Measurements from ENCODE around the gene CUEDC2.

Gene CUEDC2

DNA sequence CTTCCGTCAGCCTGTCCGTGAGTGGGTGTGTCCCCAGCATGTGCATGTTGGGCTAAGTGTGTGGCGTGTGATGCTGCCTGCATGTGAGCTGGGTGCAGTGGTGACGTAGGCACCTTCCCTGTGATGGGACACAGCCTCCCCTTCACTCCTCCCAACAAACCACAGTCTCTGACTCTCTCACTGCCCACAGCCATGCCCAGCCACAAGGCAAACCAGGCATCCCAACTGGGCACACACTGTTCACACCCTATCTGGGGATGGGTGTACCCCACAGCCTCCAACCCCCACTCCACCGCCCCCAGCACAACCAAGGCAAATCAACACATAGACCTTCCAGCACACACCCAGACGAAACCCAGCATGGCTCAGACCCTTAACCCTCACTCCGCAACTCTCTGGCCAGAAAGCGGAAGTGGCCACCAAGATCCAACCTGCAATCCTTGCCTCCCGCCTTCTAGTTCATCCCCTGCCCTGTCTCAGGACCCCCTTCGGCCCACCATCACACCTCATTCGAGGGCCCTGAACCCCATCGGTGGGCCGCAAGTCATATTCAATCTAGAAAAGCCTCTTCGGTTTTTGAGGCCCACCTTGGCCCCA lies 24.1 kb downstream of the CUEDC2 start:
- POLR2A ChIA-PET: no interaction called here
- DNase-seq (ENCODE audit: extremely low spot score): no peak
- CTCF ChIA-PET: no interaction called here
- no peak for TF ChIP-seq TARDBP (IDR thresholded peaks at IDR 0.05)
- no peak for TF ChIP-seq HDGF (IDR thresholded peaks at IDR 0.05; ENCODE audit: borderline replicate concordance)
- TF ChIP-seq FOXK2 (IDR thresholded peaks at IDR 0.05): no peak
- no peak for TF ChIP-seq SP1 (IDR thresholded peaks at IDR 0.05)
- no peak for TF ChIP-seq FOXA1 (IDR thresholded peaks at IDR 0.05)
- no peak for TF ChIP-seq ZNF384 (IDR thresholded peaks at IDR 0.05)
- no peak for TF ChIP-seq NFRKB (IDR thresholded peaks at IDR 0.05)
- TF ChIP-seq LEF1 (IDR thresholded peaks at IDR 0.05; ENCODE audit: borderline replicate concordance): no peak
- TF ChIP-seq, protein P1, sequence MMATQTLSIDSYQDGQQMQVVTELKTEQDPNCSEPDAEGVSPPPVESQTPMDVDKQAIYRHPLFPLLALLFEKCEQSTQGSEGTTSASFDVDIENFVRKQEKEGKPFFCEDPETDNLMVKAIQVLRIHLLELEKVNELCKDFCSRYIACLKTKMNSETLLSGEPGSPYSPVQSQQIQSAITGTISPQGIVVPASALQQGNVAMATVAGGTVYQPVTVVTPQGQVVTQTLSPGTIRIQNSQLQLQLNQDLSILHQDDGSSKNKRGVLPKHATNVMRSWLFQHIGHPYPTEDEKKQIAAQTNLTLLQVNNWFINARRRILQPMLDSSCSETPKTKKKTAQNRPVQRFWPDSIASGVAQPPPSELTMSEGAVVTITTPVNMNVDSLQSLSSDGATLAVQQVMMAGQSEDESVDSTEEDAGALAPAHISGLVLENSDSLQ (IDR thresholded peaks at IDR 0.05): no peak
- no peak for TF ChIP-seq ARNT (IDR thresholded peaks at IDR 0.05)
- no peak for TF ChIP-seq ELF4 (IDR thresholded peaks at IDR 0.05)
- no peak for TF ChIP-seq FOXM1 (IDR thresholded peaks at IDR 0.05; ENCODE audit: borderline replicate concordance)
- TF ChIP-seq SUZ12 (IDR thresholded peaks at IDR 0.05): no peak
- no peak for TF ChIP-seq L3MBTL2 (conservative IDR thresholded peaks at IDR 0.05)

GRCh38 chr10:102407425-102408130 lies 24.8 kb downstream of the CUEDC2 start:
- DNase-seq (ENCODE audit: extremely low spot score): no peak
- ChIA-PET POLR2A (no interaction called here), CTCF (no interaction called here)
- TF ChIP-seq FOXA1 (IDR thresholded peaks at IDR 0.05): no peak

- DNase-seq (ENCODE audit: extremely low spot score): no peak
- POLR2A ChIA-PET: no interaction called here
- CTCF ChIA-PET: no interaction called here
- no peak for TF ChIP-seq FOXM1 (IDR thresholded peaks at IDR 0.05; ENCODE audit: borderline replicate concordance)
- no peak for TF ChIP-seq ZNF384 (IDR thresholded peaks at IDR 0.05)
- TF ChIP-seq ELF4 (IDR thresholded peaks at IDR 0.05): no peak
- TF ChIP-seq BHLHE40 (IDR thresholded peaks at IDR 0.05; ENCODE audit: borderline replicate concordance): no peak
- no peak for TF ChIP-seq CTBP1 (IDR thresholded peaks at IDR 0.05; ENCODE audit: borderline replicate concordance)
- TF ChIP-seq FOXK2 (IDR thresholded peaks at IDR 0.05): no peak
- TF ChIP-seq, protein P1 (IDR thresholded peaks at IDR 0.05): no peak
- TF ChIP-seq NFRKB (IDR thresholded peaks at IDR 0.05): no peak
- no peak for TF ChIP-seq TARDBP (IDR thresholded peaks at IDR 0.05)
- no peak for TF ChIP-seq HDGF (IDR thresholded peaks at IDR 0.05; ENCODE audit: borderline replicate concordance)
- TF ChIP-seq FOXA1 (IDR thresholded peaks at IDR 0.05): no peak
- no peak for TF ChIP-seq L3MBTL2 (conservative IDR thresholded peaks at IDR 0.05)
- TF ChIP-seq SP1 (IDR thresholded peaks at IDR 0.05): no peak
- no peak for TF ChIP-seq LEF1 (IDR thresholded peaks at IDR 0.05; ENCODE audit: borderline replicate concordance)
- no peak for TF ChIP-seq SUZ12 (IDR thresholded peaks at IDR 0.05)
- no peak for TF ChIP-seq ARNT (IDR thresholded peaks at IDR 0.05)
These were observed 25.6 kb downstream of the CUEDC2 start for GRCh38 chr10:102406815-102407214.

- no peak for DNase-seq (ENCODE audit: extremely low spot score)
- CTCF ChIA-PET: no interaction called here
- TF ChIP-seq HDGF (IDR thresholded peaks at IDR 0.05; ENCODE audit: borderline replicate concordance) (no peak), LEF1 (IDR thresholded peaks at IDR 0.05; ENCODE audit: borderline replicate concordance) (no peak), NFRKB (IDR thresholded peaks at IDR 0.05) (no peak), SP1 (IDR thresholded peaks at IDR 0.05) (no peak), ELF4 (IDR thresholded peaks at IDR 0.05) (no peak), FOXK2 (IDR thresholded peaks at IDR 0.05) (no peak), CTBP1 (IDR thresholded peaks at IDR 0.05; ENCODE audit: borderline replicate concordance) (no peak), SUZ12 (IDR thresholded peaks at IDR 0.05) (no peak)
- TF ChIP-seq, protein P1 (IDR thresholded peaks at IDR 0.05): no peak
- POLR2A ChIA-PET: interaction anchor here (0.6 to 1.3 kb wide), 2 partner anchors 15 to 45 kb away, joined by 4 read pairs; partner anchors contain the start of gene FBXL15
These were observed 26.7 kb downstream of the CUEDC2 start for GRCh38 chr10:102405632-102406031.

- POLR2A ChIA-PET: interaction anchor here (1.3 kb wide), 1 partner anchor 15 kb away, joined by 4 read pairs; the partner anchor contains the start of gene FBXL15
- TF ChIP-seq CTBP1 (IDR thresholded peaks at IDR 0.05; ENCODE audit: borderline replicate concordance) (no peak), FOXM1 (IDR thresholded peaks at IDR 0.05; ENCODE audit: borderline replicate concordance) (no peak), BHLHE40 (IDR thresholded peaks at IDR 0.05; ENCODE audit: borderline replicate concordance) (no peak), HDGF (IDR thresholded peaks at IDR 0.05; ENCODE audit: borderline replicate concordance) (no peak), FOXA1 (IDR thresholded peaks at IDR 0.05) (no peak), LEF1 (IDR thresholded peaks at IDR 0.05; ENCODE audit: borderline replicate concordance) (no peak), NFRKB (IDR thresholded peaks at IDR 0.05) (no peak), TARDBP (IDR thresholded peaks at IDR 0.05) (no peak), FOXK2 (IDR thresholded peaks at IDR 0.05) (no peak), SP1 (IDR thresholded peaks at IDR 0.05) (no peak), ZNF384 (IDR thresholded peaks at IDR 0.05) (no peak), L3MBTL2 (conservative IDR thresholded peaks at IDR 0.05) (no peak)
- TF ChIP-seq, protein P1 (IDR thresholded peaks at IDR 0.05): no peak
- CTCF ChIA-PET: interaction anchor here (0.5 to 1.2 kb wide), 3 partner anchors 11 to 929 kb away, joined by 3 read pairs; no protein-coding TSS in a partner anchor
- no peak for DNase-seq (ENCODE audit: extremely low spot score)
These were observed 27.2 kb downstream of the CUEDC2 start for GRCh38 chr10:102405108-102405571.
